K562 (cell line): ENCODE measurements around the gene ASCC2. TPM values are rescaled to one million over a fixed set of nuclear protein-coding genes. Genes with fewer than 3 reads are reported as not detected.

Source experiments
- ADNP ChIP-seq: fragments of 200-800 bp; sonication (Bioruptor generic); IDR thresholded peaks from 2 replicates; pipeline ENCODE4 v1.6.1; 2016; ENCODE audit warnings: missing genetic modification characterization, missing compliant biosample characterization
- NCOR1 ChIP-seq: fragments of 450-650 bp; IDR thresholded peaks from 2 replicates; pipeline ENCODE4 v1.6.1; 2016; ENCODE audit warnings: mild to moderate bottlenecking, moderate library complexity
- NELFE ChIP-seq: IDR thresholded peaks from 2 replicates; pipeline ENCODE4 v1.6.1; 2011; ENCODE audit warnings: mild to moderate bottlenecking; ENCODE audit not compliant: insufficient read depth, insufficient read length
- NFIC ChIP-seq: fragments of 450-650 bp; IDR thresholded peaks from 2 replicates; pipeline ENCODE4 v1.6.1; 2017; ENCODE audit warnings: mild to moderate bottlenecking, inconsistent platforms
- RBM15 ChIP-seq: fragments of 200-400 bp; formaldehyde crosslinking; IDR thresholded peaks from 2 replicates; pipeline ENCODE4 v1.6.1; 2018; ENCODE audit warnings: mild to moderate bottlenecking, low read length, moderate library complexity; ENCODE audit not compliant: insufficient read depth
- RBM22 ChIP-seq: fragments of 200-400 bp; formaldehyde crosslinking; IDR thresholded peaks from 2 replicates; pipeline ENCODE4 v1.6.1; 2018; ENCODE audit warnings: low read length, low read depth; ENCODE audit not compliant: poor library complexity, severe bottlenecking
- RBM25 ChIP-seq: fragments of 200-400 bp; formaldehyde crosslinking; IDR thresholded peaks from 2 replicates; pipeline ENCODE4 v1.6.1; 2018; ENCODE audit warnings: low read length, low read depth, moderate library complexity; ENCODE audit not compliant: severe bottlenecking
- RFX1 ChIP-seq: fragments of 450-650 bp; IDR thresholded peaks from 2 replicates; pipeline ENCODE4 v1.6.1; 2016; ENCODE audit warnings: mild to moderate bottlenecking, moderate library complexity
- SIN3B ChIP-seq: fragments of 450-650 bp; IDR thresholded peaks from 2 replicates; pipeline ENCODE4 v1.6.1; 2017; ENCODE audit warnings: low read depth, mild to moderate bottlenecking, moderate library complexity
- SMAD3 ChIP-seq: fragments of 450-650 bp; formaldehyde crosslinking; conservative IDR thresholded peaks from 2 replicates; pipeline ENCODE4 v1.4.0; 2020; ENCODE audit warnings: mild to moderate bottlenecking
- TAF15 ChIP-seq: fragments of 200-400 bp; formaldehyde crosslinking; IDR thresholded peaks from 2 replicates; pipeline ENCODE4 v1.6.1; 2017; ENCODE audit warnings: mild to moderate bottlenecking, low read depth, low read length, moderate library complexity
- TAL1 ChIP-seq: fragments of 450-650 bp; IDR thresholded peaks from 2 replicates; pipeline ENCODE4 v1.6.1; 2016; ENCODE audit warnings: mild to moderate bottlenecking
- ZNF134 ChIP-seq: fragments of 250-450 bp; sonication (Bioruptor Pico); conservative IDR thresholded peaks from 2 replicates; pipeline ENCODE4 v1.4.0; 2020
- ZNF436 ChIP-seq: fragments of 250-450, 450-650 bp; sonication (Bioruptor Pico); formaldehyde crosslinking; IDR thresholded peaks from 2 replicates; pipeline ENCODE4 v1.7.0; 2020; ENCODE audit warnings: mild to moderate bottlenecking
- polyA plus RNA-seq, 8 experiments: library from polyadenylated mRNA; depleted of rRNA in 4 of 8; stranded (reverse) in 5 of 8; unstranded in 3 of 8; fragments of >200 nt; fragmentation: Nextera tagmentation in 2 of 8; fragmentation: Illumina TruSeq in 1 of 8; extraction: Ambion mirVana in 2 of 8; extraction: Trizol in 1 of 8; gene quantifications; 2 replicates each; pipeline versions ENCODE4 v1.2.1 to v1.2.3, GENCODE V29; 2011 to 2014; ENCODE audit warnings: inconsistent platforms in 1 of 8, missing spikeins in 1 of 8
- total RNA-seq, 7 experiments: library from RNA; depleted of rRNA in 6 of 7; stranded (reverse); fragments of >200 nt in 6 of 7; fragmentation: Illumina TruSeq in 2 of 7; extraction: Trizol in 2 of 7; gene quantifications; 2 replicates each; pipeline versions ENCODE4 v1.2.1 to v1.2.3, GENCODE V29; 2011 to 2021; ENCODE audit warnings: low replicate concordance in 1 of 7
- TF ChIP-seq, protein P1 (sequence below), 2 experiments: fragments of 450-650 bp in 1 of 2; sonication (generic) in 1 of 2; formaldehyde crosslinking; conservative IDR thresholded peaks; 2 replicates each; pipeline versions ENCODE4 v1.4.0 to v1.8.1; 2020 to 2022; ENCODE audit warnings: mild to moderate bottlenecking in 1 of 2, missing genetic modification reagents in 1 of 2
- TF ChIP-seq, protein P2 (sequence below), 2 experiments: fragments of 150-350 bp in 1 of 2; IDR thresholded peaks; 2 replicates each; pipeline ENCODE4 v1.6.1; 2012 to 2016; ENCODE audit warnings: low read depth in 2 of 2, low read length in 2 of 2, mild to moderate bottlenecking in 1 of 2, moderate library complexity in 1 of 2
- TF ChIP-seq, protein P3 (sequence below): fragments of 250-450 bp; sonication (Bioruptor Pico); IDR thresholded peaks from 2 replicates; pipeline ENCODE4 v1.8.0; 2021; ENCODE audit warnings: borderline replicate concordance, mild to moderate bottlenecking, moderate library complexity; ENCODE audit not compliant: poor library complexity, severe bottlenecking

ASCC2 gene
- total and polyA plus RNA-seq, 9 of the 15 experiments (the other 6 are each of a cell fraction or from before 2014, with no cell fraction given) = 4.0 to 46.7 (median 26.8) TPM

DNA sequence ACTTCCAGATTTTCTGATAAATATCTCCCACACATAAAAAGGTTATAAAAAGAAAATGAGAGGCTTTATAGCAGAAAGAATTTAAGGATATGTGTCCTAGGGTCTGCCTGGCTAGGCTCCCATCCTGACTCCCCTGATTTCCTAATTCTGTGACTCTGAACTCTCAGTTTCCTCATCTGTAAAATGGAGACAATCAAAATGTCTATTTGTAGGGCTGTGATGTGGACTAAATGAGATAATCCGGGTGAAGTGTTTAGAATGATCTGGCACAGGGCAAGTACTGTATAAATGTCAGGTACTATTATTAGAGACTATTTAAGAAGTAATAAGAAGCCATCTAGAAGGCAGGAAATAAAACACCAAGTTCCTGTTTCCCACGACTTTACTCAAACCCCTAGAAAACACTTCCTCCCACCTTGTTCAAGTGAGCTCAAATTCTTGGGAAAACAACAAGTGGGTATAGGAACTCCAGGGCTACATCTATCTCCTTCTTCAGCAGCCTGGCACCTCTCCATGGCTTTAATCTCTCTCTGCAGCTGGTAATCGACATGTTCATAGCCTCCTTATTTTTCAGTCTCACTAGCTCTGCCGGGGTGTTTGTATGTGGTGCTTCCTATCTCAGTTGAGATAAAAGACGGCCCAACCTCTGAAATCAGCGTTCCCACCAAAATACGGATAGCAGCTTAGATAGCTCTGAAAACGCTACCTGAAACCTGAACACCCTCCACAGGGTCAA lies 6.7 kb downstream of the ASCC2 start (continued):
- TF ChIP-seq ZNF134 (CRISPR knock-in tag) (no peak), SMAD3 (CRISPR knock-in tag) (no peak), NELFE (no peak), RFX1 (no peak), TAF15 (no peak), RBM22 (no peak), SIN3B (no peak), ZNF436 (CRISPR knock-in tag) (no peak), NCOR1 (peak; percentile 42), RBM25 (peak; percentile 95), RBM15 (no peak), NFIC (peak; percentile 58; the same call in 1 of the 2 replicates), TAL1 (peak; percentile 50; the same call in 1 of the 2 replicates), ADNP (tag) (peak; percentile 77)
- TF ChIP-seq, protein P1, sequence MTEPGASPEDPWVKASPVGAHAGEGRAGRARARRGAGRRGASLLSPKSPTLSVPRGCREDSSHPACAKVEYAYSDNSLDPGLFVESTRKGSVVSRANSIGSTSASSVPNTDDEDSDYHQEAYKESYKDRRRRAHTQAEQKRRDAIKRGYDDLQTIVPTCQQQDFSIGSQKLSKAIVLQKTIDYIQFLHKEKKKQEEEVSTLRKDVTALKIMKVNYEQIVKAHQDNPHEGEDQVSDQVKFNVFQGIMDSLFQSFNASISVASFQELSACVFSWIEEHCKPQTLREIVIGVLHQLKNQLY (CRISPR knock-in tag; conservative IDR thresholded peaks at IDR 0.05) = no peak
- TF ChIP-seq, protein P2, sequence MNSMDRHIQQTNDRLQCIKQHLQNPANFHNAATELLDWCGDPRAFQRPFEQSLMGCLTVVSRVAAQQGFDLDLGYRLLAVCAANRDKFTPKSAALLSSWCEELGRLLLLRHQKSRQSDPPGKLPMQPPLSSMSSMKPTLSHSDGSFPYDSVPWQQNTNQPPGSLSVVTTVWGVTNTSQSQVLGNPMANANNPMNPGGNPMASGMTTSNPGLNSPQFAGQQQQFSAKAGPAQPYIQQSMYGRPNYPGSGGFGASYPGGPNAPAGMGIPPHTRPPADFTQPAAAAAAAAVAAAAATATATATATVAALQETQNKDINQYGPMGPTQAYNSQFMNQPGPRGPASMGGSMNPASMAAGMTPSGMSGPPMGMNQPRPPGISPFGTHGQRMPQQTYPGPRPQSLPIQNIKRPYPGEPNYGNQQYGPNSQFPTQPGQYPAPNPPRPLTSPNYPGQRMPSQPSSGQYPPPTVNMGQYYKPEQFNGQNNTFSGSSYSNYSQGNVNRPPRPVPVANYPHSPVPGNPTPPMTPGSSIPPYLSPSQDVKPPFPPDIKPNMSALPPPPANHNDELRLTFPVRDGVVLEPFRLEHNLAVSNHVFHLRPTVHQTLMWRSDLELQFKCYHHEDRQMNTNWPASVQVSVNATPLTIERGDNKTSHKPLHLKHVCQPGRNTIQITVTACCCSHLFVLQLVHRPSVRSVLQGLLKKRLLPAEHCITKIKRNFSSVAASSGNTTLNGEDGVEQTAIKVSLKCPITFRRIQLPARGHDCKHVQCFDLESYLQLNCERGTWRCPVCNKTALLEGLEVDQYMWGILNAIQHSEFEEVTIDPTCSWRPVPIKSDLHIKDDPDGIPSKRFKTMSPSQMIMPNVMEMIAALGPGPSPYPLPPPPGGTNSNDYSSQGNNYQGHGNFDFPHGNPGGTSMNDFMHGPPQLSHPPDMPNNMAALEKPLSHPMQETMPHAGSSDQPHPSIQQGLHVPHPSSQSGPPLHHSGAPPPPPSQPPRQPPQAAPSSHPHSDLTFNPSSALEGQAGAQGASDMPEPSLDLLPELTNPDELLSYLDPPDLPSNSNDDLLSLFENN (IDR thresholded peaks at IDR 0.05; ENCODE audit: low read depth in 2 of 2, low read length in 2 of 2) = no peak
- TF ChIP-seq, protein P3, sequence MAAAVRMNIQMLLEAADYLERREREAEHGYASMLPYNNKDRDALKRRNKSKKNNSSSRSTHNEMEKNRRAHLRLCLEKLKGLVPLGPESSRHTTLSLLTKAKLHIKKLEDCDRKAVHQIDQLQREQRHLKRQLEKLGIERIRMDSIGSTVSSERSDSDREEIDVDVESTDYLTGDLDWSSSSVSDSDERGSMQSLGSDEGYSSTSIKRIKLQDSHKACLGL (CRISPR knock-in tag) = no peak
